Measurements from ENCODE around the gene ZNF740. TPM values are rescaled to one million over a fixed set of nuclear protein-coding genes. Genes with fewer than 3 reads are reported as not detected.

ZNF740 gene
- total and polyA plus RNA-seq, 2 of the 8 experiments (the other 6 are each of a cell fraction or from before 2014, with no cell fraction given) = 8.2 to 40.0 TPM

GRCh38 chr12:53197011-53197640 is 16.6 kb downstream of the ZNF740 start:
- Histone ChIP-seq H3K4me3 (ENCODE audit: extremely low read depth in 1 of 4, insufficient read depth in 2 of 4, low read depth in 3 of 4, low read length in 4 of 4) (peak overlapping the region in 1 of 4 experiments; percentile 47; a peak in 1 of 8 replicates), H3K36me3 (ENCODE audit: control insufficient read depth in 2 of 4, insufficient read depth in 4 of 4, low read length in 3 of 4) (no peaks in the 10 kb centered on the region)
- no peak for TF ChIP-seq KDM5A (IDR thresholded peaks at IDR 0.05; ENCODE audit: low read length)
- TF ChIP-seq SP2 (IDR thresholded peaks at IDR 0.05; ENCODE audit: low read length) = no peak
- TF ChIP-seq SIN3A (conservative IDR thresholded peaks at IDR 0.05 in 1 of 2, IDR thresholded peaks at IDR 0.05 in 1 of 2; ENCODE audit: low read depth in 1 of 2, low read length in 2 of 2) = no peak
- no peak for TF ChIP-seq POLR2AphosphoS5 (IDR thresholded peaks at IDR 0.05; ENCODE audit: low read depth, low read length)
- TF ChIP-seq RXRA (IDR thresholded peaks at IDR 0.05; ENCODE audit: insufficient read depth, low read depth, low read length) = no peak
- no peak for TF ChIP-seq EZH2 (IDR thresholded peaks at IDR 0.05; ENCODE audit: low read depth, low read length, severe bottlenecking)
- TF ChIP-seq TAF1 (IDR thresholded peaks at IDR 0.05; ENCODE audit: low read depth, low read length) = no peak
- no peak for TF ChIP-seq CHD2 (IDR thresholded peaks at IDR 0.05; ENCODE audit: low read length)
- no peak for TF ChIP-seq RAD21 (IDR thresholded peaks at IDR 0.05 in 1 of 2, conservative IDR thresholded peaks at IDR 0.05 in 1 of 2; ENCODE audit: low read depth in 2 of 2, low read length in 2 of 2)
- no peak for TF ChIP-seq SP4 (IDR thresholded peaks at IDR 0.05; ENCODE audit: low read length)
- no peak for TF ChIP-seq SIRT6 (IDR thresholded peaks at IDR 0.05; ENCODE audit: low read length)

More at GRCh38 chr12:53197011-53197640, 16.6 kb downstream of the ZNF740 start:
- Histone ChIP-seq H3K9ac (replicated peaks in 1 of 4; ENCODE audit: extremely low read depth in 1 of 4, low read depth in 3 of 4, low read length in 3 of 4) (no peak overlapping the region), H2BK5ac (ENCODE audit: low read depth, low read length) (0 out of 2 replicates have a peak overlapping the region, but pooled peaks have one; percentile 30), H2AK5ac (ENCODE audit: low read depth, low read length) (no peak overlapping the region; the same call in 1 of the 2 replicates), H3K9me3 (ENCODE audit: insufficient read depth in 2 of 2, low read depth in 1 of 2, low read length in 1 of 2) (no peaks in the 10 kb centered on the region), H2BK15ac (ENCODE audit: low read length) (no peak overlapping the region), H3K56ac (replicated peaks; ENCODE audit: insufficient read length, low read depth, low read length) (no peak overlapping the region), H2BK12ac (ENCODE audit: low read depth, low read length) (0 out of 2 replicates have a peak overlapping the region, but pooled peaks have one; percentile 0), H4K91ac (replicated peaks; ENCODE audit: insufficient read length, low read length) (no peak overlapping the region), H2AFZ (ENCODE audit: low read length) (no peak overlapping the region), H4K5ac (ENCODE audit: insufficient read length, low read depth, low read length) (no peak overlapping the region), H3K14ac (ENCODE audit: insufficient read length) (no peak overlapping the region), H4K20me1 (replicated peaks in 1 of 2; ENCODE audit: control insufficient read depth in 1 of 2, insufficient read depth in 2 of 2, low read length in 2 of 2) (peaks cover 0 to 4% of the 10 kb centered on the region in 2 experiments), H2BK120ac (replicated peaks; ENCODE audit: low read depth, low read length) (no peak overlapping the region), H3K23ac (ENCODE audit: insufficient read length) (no peak overlapping the region), H3K27me3 (replicated peaks in 1 of 4; ENCODE audit: control insufficient read depth in 3 of 4, extremely low read depth in 1 of 4, insufficient read depth in 3 of 4, low read length in 3 of 4) (peaks cover 2 to 37% (median 18%) of the 10 kb centered on the region in 4 experiments), H3K4ac (replicated peaks; ENCODE audit: insufficient read length, low read depth, low read length) (peak overlapping the region; percentile 72), H3K79me1 (ENCODE audit: low read depth, low read length) (no peaks in the 10 kb centered on the region), H4K8ac (ENCODE audit: extremely low read depth, insufficient read depth, low read length) (peak overlapping the region; percentile 69), H3K4me1 (replicated peaks in 1 of 4; ENCODE audit: control insufficient read depth in 3 of 4, insufficient read depth in 4 of 4, low read length in 3 of 4) (no peaks in the 10 kb centered on the region; a peak in 1 of 7 replicates), H2BK20ac (ENCODE audit: low read length) (no peak overlapping the region), H3K27ac (ENCODE audit: low read depth, low read length) (no peak overlapping the region), H3K18ac (ENCODE audit: extremely low read depth, low read length) (no peak overlapping the region), H3K79me2 (ENCODE audit: control insufficient read depth in 1 of 2, insufficient read depth in 2 of 2, low read length in 2 of 2) (no peaks in the 10 kb centered on the region), H3K23me2 (ENCODE audit: low read depth, low read length) (peaks cover 2% of the 10 kb centered on the region; the same call in 1 of the 2 replicates), H3K4me2 (ENCODE audit: insufficient read depth in 1 of 2, low read depth in 2 of 2, low read length in 2 of 2) (peak overlapping the region; percentile 43 to 53; a peak in 3 of 4 replicates)
- POLR2A ChIA-PET (ENCODE audit: partially characterized antibody) = interaction anchor here (0.6 to 2.1 kb wide), 16 partner anchors 7 to 190 kb away, joined by 3 to 10 read pairs (median 4); partner anchors contain the start of genes CSAD, ITGB7, MYG1 and SPRYD3
- 88% methylated on average over 17 of the region's 19 CpGs; no CpG with 5 or more reads in 1 of the 2 experiments for WGBS, 2 experiments (ENCODE audit: extremely low coverage in 1 of 2, insufficient coverage in 1 of 2, insufficient read length in 1 of 2, insufficient replicate concordance in 2 of 2, low coverage in 1 of 2, low lambda C conversion rate in 2 of 2, missing lambda C conversion rate in 1 of 2)
- CTCF ChIA-PET (ENCODE audit: partially characterized antibody) = interaction anchor here (0.7 to 12.9 kb wide), 39 partner anchors 12 to 159 kb away, joined by 3 to 198 read pairs (median 6); partner anchors contain the start of genes CSAD, ESPL1, ITGB7 and MYG1
- FAIRE-seq = no peak
- no peak for DNase-seq (ENCODE audit: low read depth in 1 of 2, low spot score in 2 of 2)
